GM12878 (cell line): ENCODE data around the gene DCLK2.

ENCODE experiments used
- CHD4 ChIP-seq: fragments of 200-600 bp; sonication (generic); IDR thresholded peaks from 2 replicates; pipeline ENCODE4 v1.6.1; 2016; ENCODE audit warnings: mild to moderate bottlenecking
- CREM ChIP-seq: IDR thresholded peaks from 2 replicates; pipeline ENCODE4 v1.6.1; 2014; ENCODE audit warnings: antibody characterized with exemption, low read depth
- EP300 ChIP-seq, 2 experiments: fragments of 150-350 bp in 1 of 2; IDR thresholded peaks; 2 replicates each; pipeline ENCODE4 v1.6.1; 2011 to 2012; ENCODE audit warnings: low read depth in 2 of 2, low read length in 2 of 2, borderline replicate concordance in 1 of 2, improper control_type of control experiment in 1 of 2, inconsistent platforms in 1 of 2; ENCODE audit not compliant: control insufficient read depth in 1 of 2
- POLR2A ChIP-seq: IDR thresholded peaks from 2 replicates; pipeline ENCODE4 v1.6.1; 2011; ENCODE audit warnings: low read depth, mild to moderate bottlenecking, low read length
- POLR2AphosphoS5 ChIP-seq: IDR thresholded peaks from 2 replicates; pipeline ENCODE4 v1.6.1; 2011; ENCODE audit warnings: mild to moderate bottlenecking, low read length, inconsistent platforms
- SMC3 ChIP-seq: IDR thresholded peaks from 2 replicates; pipeline ENCODE4 v1.6.1; 2011; ENCODE audit warnings: low read length, improper control_type of control experiment, borderline replicate concordance
- ZNF274 ChIP-seq: IDR thresholded peaks from one replicate; pipeline ENCODE4 v1.8.0; 2011; ENCODE audit not compliant: insufficient read length, insufficient read depth
- TF ChIP-seq, protein P1 (sequence below), 3 experiments: IDR thresholded peaks in 2 of 3; conservative IDR thresholded peaks in 1 of 3; 2 replicates each; pipeline ENCODE4 v1.5.1; 2011; ENCODE audit warnings: low read depth in 3 of 3, low read length in 3 of 3, mild to moderate bottlenecking in 3 of 3, control low read depth in 2 of 3, moderate library complexity in 2 of 3, inconsistent platforms in 1 of 3, mixed read lengths in 1 of 3; ENCODE audit not compliant: control insufficient read depth in 2 of 3, insufficient read depth in 1 of 3; ENCODE audit errors: extremely low read depth in 1 of 3

DNA sequence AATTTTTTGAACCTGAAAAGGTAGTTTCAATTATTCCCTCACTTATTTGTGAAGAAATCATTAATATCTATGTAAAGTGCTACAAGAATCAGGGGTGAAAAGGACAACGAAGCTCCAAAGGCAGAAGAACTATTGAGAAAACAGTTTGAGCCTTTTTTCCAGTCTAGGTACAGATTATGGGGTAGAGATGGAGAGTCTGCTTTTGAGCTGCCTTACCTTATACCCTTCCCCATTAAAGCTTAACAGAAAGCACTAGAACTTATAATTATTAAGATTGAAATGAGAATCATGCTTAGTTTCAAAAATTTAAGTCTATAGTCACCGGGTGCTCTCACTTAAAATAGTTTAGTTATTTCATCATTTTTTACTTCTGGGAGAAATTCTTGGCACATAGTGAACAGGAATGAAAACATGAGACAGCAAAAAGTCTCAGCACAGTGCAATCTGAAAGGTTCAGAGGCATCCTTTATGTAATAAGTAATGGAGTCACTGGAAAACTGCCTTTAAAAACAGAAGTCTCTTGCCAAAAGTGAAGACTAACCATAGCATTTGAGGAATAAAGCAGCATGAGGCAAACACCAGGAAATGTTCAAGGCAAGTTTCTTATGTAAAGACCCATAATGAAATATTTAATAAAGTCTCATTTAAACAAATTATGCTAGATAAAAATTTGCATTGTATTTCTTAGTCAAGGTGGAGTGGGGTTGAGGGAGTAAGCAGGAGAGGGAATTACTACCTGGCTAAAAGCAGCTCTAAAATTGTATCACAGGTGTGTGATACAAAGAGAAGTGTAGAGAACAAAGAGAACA, 5.1 kb upstream of the DCLK2 start:
- no peak for TF ChIP-seq CREM
- no peak for TF ChIP-seq ZNF274
- TF ChIP-seq, protein P1, sequence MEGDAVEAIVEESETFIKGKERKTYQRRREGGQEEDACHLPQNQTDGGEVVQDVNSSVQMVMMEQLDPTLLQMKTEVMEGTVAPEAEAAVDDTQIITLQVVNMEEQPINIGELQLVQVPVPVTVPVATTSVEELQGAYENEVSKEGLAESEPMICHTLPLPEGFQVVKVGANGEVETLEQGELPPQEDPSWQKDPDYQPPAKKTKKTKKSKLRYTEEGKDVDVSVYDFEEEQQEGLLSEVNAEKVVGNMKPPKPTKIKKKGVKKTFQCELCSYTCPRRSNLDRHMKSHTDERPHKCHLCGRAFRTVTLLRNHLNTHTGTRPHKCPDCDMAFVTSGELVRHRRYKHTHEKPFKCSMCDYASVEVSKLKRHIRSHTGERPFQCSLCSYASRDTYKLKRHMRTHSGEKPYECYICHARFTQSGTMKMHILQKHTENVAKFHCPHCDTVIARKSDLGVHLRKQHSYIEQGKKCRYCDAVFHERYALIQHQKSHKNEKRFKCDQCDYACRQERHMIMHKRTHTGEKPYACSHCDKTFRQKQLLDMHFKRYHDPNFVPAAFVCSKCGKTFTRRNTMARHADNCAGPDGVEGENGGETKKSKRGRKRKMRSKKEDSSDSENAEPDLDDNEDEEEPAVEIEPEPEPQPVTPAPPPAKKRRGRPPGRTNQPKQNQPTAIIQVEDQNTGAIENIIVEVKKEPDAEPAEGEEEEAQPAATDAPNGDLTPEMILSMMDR (IDR thresholded peaks at IDR 0.05 in 2 of 3, conservative IDR thresholded peaks at IDR 0.05 in 1 of 3; ENCODE audit: control insufficient read depth in 2 of 3, extremely low read depth in 1 of 3, insufficient read depth in 1 of 3, low read depth in 3 of 3, low read length in 3 of 3): no peak
- no peak for TF ChIP-seq CHD4
- no peak for TF ChIP-seq EP300 (IDR thresholded peaks at IDR 0.05; ENCODE audit: borderline replicate concordance in 1 of 2, control insufficient read depth in 1 of 2, low read depth in 2 of 2, low read length in 2 of 2)
- TF ChIP-seq POLR2AphosphoS5: no peak
- no peak for TF ChIP-seq SMC3
- TF ChIP-seq POLR2A: no peak
